ENCODE results near the gene SRGAP3.

- no peak for TF ChIP-seq CTCF (IDR thresholded peaks at IDR 0.05)
- TF ChIP-seq POLR2A (IDR thresholded peaks at IDR 0.05): no peak
Observed at GRCh38 chr3:9121366-9122001, 128.0 kb downstream of the SRGAP3 start.

Measured in body of pancreas (tissue), 4 donors.